HG02759 (cell line): ENCODE results near the gene FGF14.

ENCODE experiments used
- ATAC-seq: cut with Tn5 transposase; IDR thresholded peaks from one replicate; pipeline ENCODE4 v1.9.1; 2021; ENCODE audit warnings: mild to moderate bottlenecking, moderate library complexity; ENCODE audit not compliant: unreplicated experiment

The FGF14 gene

GRCh38 chr13:102311901-102312300 lies 89.9 kb downstream of the FGF14 start:
- no peak for ATAC-seq

GRCh38 chr13:102311419-102311796 lies 90.4 kb downstream of the FGF14 start:
- ATAC-seq: no peak

GRCh38 chr13:102310691-102311418 lies 91.0 kb downstream of the FGF14 start:
- ATAC-seq: no peak

- ATAC-seq: no peak
Observed at GRCh38 chr13:102309110-102309509, 92.7 kb downstream of the FGF14 start.

GRCh38 chr13:102302534-102302933 lies 99.3 kb downstream of the FGF14 start:
- ATAC-seq: no peak

GRCh38 chr13:102300379-102300778 lies 101.5 kb downstream of the FGF14 start:
- ATAC-seq: no peak

- ATAC-seq: no peak
Observed at GRCh38 chr13:102299366-102299765, 102.5 kb downstream of the FGF14 start.

- no peak for ATAC-seq
Observed at GRCh38 chr13:102298051-102298450, 103.8 kb downstream of the FGF14 start.

- ATAC-seq: no peak
Observed at GRCh38 chr13:102295316-102296048, 106.4 kb downstream of the FGF14 start.

- no peak for ATAC-seq
Observed at GRCh38 chr13:102294407-102295018, 107.3 kb downstream of the FGF14 start.

- ATAC-seq: no peak
Observed at GRCh38 chr13:102293723-102294122, 108.1 kb downstream of the FGF14 start.

GRCh38 chr13:102291587-102292218 lies 110.1 kb downstream of the FGF14 start:
- no peak for ATAC-seq

GRCh38 chr13:102289606-102290005 lies 112.2 kb downstream of the FGF14 start:
- ATAC-seq: no peak

GRCh38 chr13:102286326-102286725 lies 115.5 kb downstream of the FGF14 start:
- ATAC-seq: no peak

- no peak for ATAC-seq
Observed at GRCh38 chr13:102280366-102280765, 121.5 kb downstream of the FGF14 start.

- no peak for ATAC-seq
Observed at GRCh38 chr13:102277286-102277685, 124.6 kb downstream of the FGF14 start.

GRCh38 chr13:102276404-102276803 lies 125.4 kb downstream of the FGF14 start:
- no peak for ATAC-seq

GRCh38 chr13:102275969-102276368 lies 125.9 kb downstream of the FGF14 start:
- ATAC-seq: no peak

- no peak for ATAC-seq
Observed at GRCh38 chr13:102273111-102273510, 128.7 kb downstream of the FGF14 start.

GRCh38 chr13:102267191-102267590 lies 134.7 kb downstream of the FGF14 start:
- ATAC-seq: no peak

GRCh38 chr13:102261809-102262208 lies 140.0 kb downstream of the FGF14 start:
- no peak for ATAC-seq

GRCh38 chr13:102261316-102261715 lies 140.5 kb downstream of the FGF14 start:
- no peak for ATAC-seq
